ENCODE measurements around the gene LRRC52. TPM values are rescaled to one million over a fixed set of nuclear protein-coding genes. Genes with fewer than 3 reads are reported as not detected.
A peak's percentile ranks its signal among the peaks of the same experiment; 100 is the strongest.

LRRC52 gene
- total and polyA plus RNA-seq, 2 of the 13 experiments (the other 11 are each of a cell fraction or from before 2014, with no cell fraction given), result not detected

DNA sequence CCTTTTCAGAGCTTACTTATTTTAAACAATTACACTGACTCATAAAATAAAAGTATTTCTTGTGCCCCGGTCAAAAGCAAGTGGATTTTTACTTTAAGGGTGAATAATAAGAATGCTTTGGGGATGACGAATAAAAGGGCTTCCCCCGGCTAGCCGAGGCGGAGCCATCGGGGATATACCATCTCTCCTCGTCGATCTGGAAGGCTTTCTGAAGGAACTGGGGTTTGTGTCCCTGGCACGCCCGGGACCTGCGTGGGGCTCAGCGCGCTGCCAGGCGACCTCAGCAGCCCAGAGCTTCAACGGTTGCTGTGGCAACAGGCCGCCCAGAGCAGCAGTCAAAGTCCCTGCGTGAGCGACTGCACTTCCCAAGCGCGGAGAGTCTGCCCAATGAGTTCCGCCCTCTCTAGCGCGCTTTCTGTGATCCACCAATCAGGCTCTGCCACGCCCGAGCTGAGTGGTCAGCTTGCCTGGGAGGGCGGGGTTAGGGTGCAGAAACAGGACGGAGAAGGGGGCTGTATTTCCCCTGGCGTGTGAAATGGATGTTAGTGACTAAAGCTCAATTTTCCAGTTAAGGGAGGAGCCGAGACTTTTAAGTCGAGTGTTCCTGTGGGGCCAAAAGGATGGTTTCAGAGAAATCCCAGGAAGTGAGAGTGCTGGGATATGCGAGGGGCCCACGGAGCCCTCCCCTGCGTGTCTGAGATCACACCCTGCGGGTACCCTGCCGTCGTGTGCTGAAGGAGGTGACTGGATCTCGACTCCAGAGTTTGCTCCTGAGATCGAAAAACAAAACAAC, 54.3 kb downstream of the LRRC52 start (continued):
- TF ChIP-seq ZBTB7A (CRISPR knock-in tag; IDR thresholded peaks at IDR 0.05) (no peak), JUND (CRISPR knock-in tag; IDR thresholded peaks at IDR 0.05) (no peak), HBP1 (CRISPR knock-in tag; IDR thresholded peaks at IDR 0.05; ENCODE audit: low read depth) (0 out of 2 replicates have a peak, but pooled peaks have one; percentile 63), ZSCAN21 (CRISPR knock-in tag; IDR thresholded peaks at IDR 0.05; ENCODE audit: borderline replicate concordance) (peak; percentile 9; the same call in 1 of the 2 replicates), ZBTB40 (IDR thresholded peaks at IDR 0.05) (no peak), ZBTB40 (CRISPR knock-in tag; IDR thresholded peaks at IDR 0.05) (no peak), ZNF558 (CRISPR knock-in tag; IDR thresholded peaks at IDR 0.05; ENCODE audit: borderline replicate concordance) (no peak), ZEB1 (IDR thresholded peaks at IDR 0.05; ENCODE audit: insufficient replicate concordance, low read depth) (no peak), MED13 (CRISPR knock-in tag; IDR thresholded peaks at IDR 0.05) (no peak), CREB1 (IDR thresholded peaks at IDR 0.05) (peak; percentile 47), CREB1 (CRISPR knock-in tag; IDR thresholded peaks at IDR 0.05) (peak; percentile 87), LBX2 (CRISPR knock-in tag; IDR thresholded peaks at IDR 0.05; ENCODE audit: borderline replicate concordance) (no peak), ZMAT5 (CRISPR knock-in tag; IDR thresholded peaks at IDR 0.05; ENCODE audit: borderline replicate concordance, low read depth) (no peak), SRSF4 (IDR thresholded peaks at IDR 0.05; ENCODE audit: low read depth, low read length, poor library complexity, severe bottlenecking) (no peak)
- TF ChIP-seq, protein P1, sequence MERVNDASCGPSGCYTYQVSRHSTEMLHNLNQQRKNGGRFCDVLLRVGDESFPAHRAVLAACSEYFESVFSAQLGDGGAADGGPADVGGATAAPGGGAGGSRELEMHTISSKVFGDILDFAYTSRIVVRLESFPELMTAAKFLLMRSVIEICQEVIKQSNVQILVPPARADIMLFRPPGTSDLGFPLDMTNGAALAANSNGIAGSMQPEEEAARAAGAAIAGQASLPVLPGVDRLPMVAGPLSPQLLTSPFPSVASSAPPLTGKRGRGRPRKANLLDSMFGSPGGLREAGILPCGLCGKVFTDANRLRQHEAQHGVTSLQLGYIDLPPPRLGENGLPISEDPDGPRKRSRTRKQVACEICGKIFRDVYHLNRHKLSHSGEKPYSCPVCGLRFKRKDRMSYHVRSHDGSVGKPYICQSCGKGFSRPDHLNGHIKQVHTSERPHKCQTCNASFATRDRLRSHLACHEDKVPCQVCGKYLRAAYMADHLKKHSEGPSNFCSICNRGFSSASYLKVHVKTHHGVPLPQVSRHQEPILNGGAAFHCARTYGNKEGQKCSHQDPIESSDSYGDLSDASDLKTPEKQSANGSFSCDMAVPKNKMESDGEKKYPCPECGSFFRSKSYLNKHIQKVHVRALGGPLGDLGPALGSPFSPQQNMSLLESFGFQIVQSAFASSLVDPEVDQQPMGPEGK (CRISPR knock-in tag; IDR thresholded peaks at IDR 0.05), result no peak

Data from HepG2 (cell line).